Suprapubic skin (tissue), 4 donors: ENCODE results near the gene DAD1. TPM values are rescaled to one million over a fixed set of nuclear protein-coding genes. Genes with fewer than 3 reads are reported as not detected.

Source experiments
- DNase-seq, 2 donors: peaks; one replicate each; pipeline ENCODE4 v3.0.0-alpha.2; 2019; ENCODE audit warnings: low spot score in 2 of 2
- H3K27ac ChIP-seq: fragments of 200-600 bp; sonication (generic); one replicate; pipeline ENCODE4 v1.5.1; 2019
- H3K27me3 ChIP-seq: fragments of 200-600 bp; sonication (generic); one replicate; pipeline ENCODE4 v1.5.1; 2019
- H3K36me3 ChIP-seq: fragments of 200-600 bp; sonication (generic); one replicate; pipeline ENCODE4 v1.5.1; 2019
- H3K4me1 ChIP-seq: fragments of 200-600 bp; sonication (generic); one replicate; pipeline ENCODE4 v1.5.1; 2019
- H3K4me3 ChIP-seq: fragments of 200-600 bp; sonication (generic); one replicate; pipeline ENCODE4 v1.5.1; 2019; ENCODE audit warnings: mild to moderate bottlenecking
- H3K9me3 ChIP-seq: fragments of 200-600 bp; sonication (generic); one replicate; pipeline ENCODE4 v1.5.1; 2019
- CTCF ChIP-seq, 2 donors: fragments of 200-600 bp in 1 of 2; fragments of 450-650 bp in 1 of 2; sonication (generic) in 1 of 2; IDR thresholded peaks; one replicate each; pipeline ENCODE4 v1.5.1; 2016 to 2019; ENCODE audit warnings: antibody characterized with exemption in 2 of 2, mild to moderate bottlenecking in 1 of 2, moderate library complexity in 1 of 2
- EP300 ChIP-seq: sonication (generic); formaldehyde crosslinking; IDR thresholded peaks from one replicate; pipeline ENCODE4 v1.6.1; 2017; ENCODE audit warnings: antibody characterized with exemption
- POLR2A ChIP-seq, 2 donors: fragments of 450-650 bp; IDR thresholded peaks; one replicate each; pipeline ENCODE4 v1.6.1; 2017; ENCODE audit warnings: antibody characterized with exemption in 2 of 2, mild to moderate bottlenecking in 2 of 2, moderate library complexity in 2 of 2
- POLR2AphosphoS5 ChIP-seq, 3 donors: sonication (generic); formaldehyde crosslinking; IDR thresholded peaks; one replicate each; pipeline ENCODE4 v1.6.1; 2017; ENCODE audit warnings: antibody characterized with exemption in 3 of 3
- WGBS: methylation state at CpG from one replicate; pipeline ENCODE4 v1.1.5; 2018; 5-methylcytosine and 5-hydroxymethylcytosine counted together
- total RNA-seq, 4 donors: library from RNA; depleted of rRNA; stranded (reverse); fragments of >200 nt; gene quantifications; one replicate each; pipeline ENCODE4 v1.1.0, GENCODE V29; 2016

DAD1 gene
- total RNA-seq, 4 donors from 2014 or later = 110 to 212 (median 187) TPM

- DNase-seq = no peak
- no peak overlapping the region for H3K27ac ChIP-seq
- H3K9me3 ChIP-seq = no peaks in the 10 kb centered on the region
- peaks cover 61% of the 10 kb centered on the region for H3K4me1 ChIP-seq
- TF ChIP-seq POLR2AphosphoS5 (IDR thresholded peaks at IDR 0.05) = no peak
- TF ChIP-seq POLR2A (IDR thresholded peaks at IDR 0.05) = no peak
- TF ChIP-seq EP300 = no peak
- no peak for TF ChIP-seq CTCF (IDR thresholded peaks at IDR 0.05)
- WGBS = 50% methylated on average over 2 of the region's 2 CpGs
- H3K4me3 ChIP-seq = no peak overlapping the region
- H3K36me3 ChIP-seq = no peaks in the 10 kb centered on the region
- H3K27me3 ChIP-seq = no peaks in the 10 kb centered on the region
Observed at GRCh38 chr14:22542360-22542759, 46.7 kb downstream of the DAD1 start.

- H3K36me3 ChIP-seq = no peaks in the 10 kb centered on the region
- 46% methylated on average over 5 of the region's 5 CpGs for WGBS
- no peak overlapping the region for H3K27ac ChIP-seq
- H3K27me3 ChIP-seq = no peaks in the 10 kb centered on the region
- TF ChIP-seq EP300 (no peak), POLR2AphosphoS5 (IDR thresholded peaks at IDR 0.05) (no peak), CTCF (IDR thresholded peaks at IDR 0.05) (no peak), POLR2A (IDR thresholded peaks at IDR 0.05) (no peak)
- no peak overlapping the region for H3K4me3 ChIP-seq
- H3K4me1 ChIP-seq = peaks cover 59% of the 10 kb centered on the region
- no peak for DNase-seq
- no peaks in the 10 kb centered on the region for H3K9me3 ChIP-seq
Observed at GRCh38 chr14:22541721-22542120, 47.3 kb downstream of the DAD1 start.

- Histone ChIP-seq H3K27me3 (no peaks in the 10 kb centered on the region), H3K4me3 (no peak overlapping the region), H3K4me1 (peaks cover 58% of the 10 kb centered on the region), H3K36me3 (no peaks in the 10 kb centered on the region), H3K9me3 (no peaks in the 10 kb centered on the region), H3K27ac (no peak overlapping the region)
- DNase-seq = no peak
- WGBS = 80% methylated on average over 4 of the region's 4 CpGs
- no peak for TF ChIP-seq POLR2AphosphoS5 (IDR thresholded peaks at IDR 0.05)
- TF ChIP-seq CTCF (IDR thresholded peaks at IDR 0.05) = no peak
- no peak for TF ChIP-seq EP300
- TF ChIP-seq POLR2A (IDR thresholded peaks at IDR 0.05) = no peak
Observed at GRCh38 chr14:22540811-22541360, 48.1 kb downstream of the DAD1 start.

GRCh38 chr14:22540293-22540692 lies 48.7 kb downstream of the DAD1 start:
- 18% methylated on average over 1 of the region's 1 CpG for WGBS
- Histone ChIP-seq H3K4me1 (peaks cover 60% of the 10 kb centered on the region), H3K9me3 (no peaks in the 10 kb centered on the region), H3K27me3 (no peaks in the 10 kb centered on the region), H3K36me3 (no peaks in the 10 kb centered on the region), H3K4me3 (no peak overlapping the region), H3K27ac (no peak overlapping the region)
- DNase-seq = no peak
- TF ChIP-seq EP300 (no peak), CTCF (IDR thresholded peaks at IDR 0.05) (no peak), POLR2AphosphoS5 (IDR thresholded peaks at IDR 0.05) (no peak), POLR2A (IDR thresholded peaks at IDR 0.05) (no peak)

- Histone ChIP-seq H3K9me3 (no peaks in the 10 kb centered on the region), H3K4me3 (no peak overlapping the region), H3K36me3 (no peaks in the 10 kb centered on the region), H3K4me1 (peaks cover 59% of the 10 kb centered on the region), H3K27ac (no peak overlapping the region), H3K27me3 (no peaks in the 10 kb centered on the region)
- 98% methylated on average over 3 of the region's 3 CpGs for WGBS
- DNase-seq = no peak
- no peak for TF ChIP-seq EP300
- no peak for TF ChIP-seq POLR2AphosphoS5 (IDR thresholded peaks at IDR 0.05)
- no peak for TF ChIP-seq POLR2A (IDR thresholded peaks at IDR 0.05)
- TF ChIP-seq CTCF (IDR thresholded peaks at IDR 0.05) = no peak
Observed at GRCh38 chr14:22539831-22540230, 49.2 kb downstream of the DAD1 start.
